RWPE1 (cell line): ENCODE measurements around the gene MTHFD1.

Experiments
- CTCF ChIA-PET: fragments of 350-600 bp; sonication (Branson Sonifier 250); formaldehyde crosslinking; extraction: SDS; loops from one replicate; lab custom pipeline; 2021; lab: Yijun Ruan, JAX
- POLR2A ChIA-PET: fragments of 400-600 bp; formaldehyde crosslinking; extraction: SDS; loops from one replicate; lab custom pipeline; 2020; ENCODE audit warnings: antibody characterized with exemption; ENCODE audit not compliant: low non-redundant PET; lab: Yijun Ruan, JAX
- DNase-seq: peaks from one replicate; pipeline ENCODE4 v3.0.0; 2012; ENCODE audit warnings: low spot score
- H3K27ac ChIP-seq: fragments of 450-650 bp; 2 replicates; pipeline ENCODE4 v1.5.1; 2017
- TF ChIP-seq, protein P1 (sequence below): fragments of 450-650 bp; conservative IDR thresholded peaks from 2 replicates; pipeline ENCODE4 v1.5.1; 2017; ENCODE audit warnings: low read depth, mild to moderate bottlenecking

Gene MTHFD1

DNA sequence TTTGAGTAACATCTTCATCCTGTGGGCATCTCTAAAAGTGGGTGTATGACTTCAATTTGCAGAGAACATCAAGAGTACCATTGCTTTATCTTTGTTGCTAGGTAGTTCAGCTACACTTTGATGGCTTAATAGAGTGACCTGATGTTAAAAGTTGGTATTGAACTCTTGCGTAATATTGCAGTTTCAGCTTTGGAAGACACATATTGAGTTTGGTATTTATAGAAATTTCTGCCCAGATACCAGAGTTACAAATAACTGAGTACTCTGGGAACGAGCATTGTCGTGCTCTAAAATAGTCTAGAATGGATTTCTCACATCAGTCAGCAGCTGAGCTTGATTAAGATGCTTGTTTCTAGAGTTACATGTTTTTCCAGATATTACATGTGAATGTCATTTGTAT is 52.3 kb downstream of the MTHFD1 start:
- ChIA-PET POLR2A (no interaction called here), CTCF (interaction anchor here (0.6 kb wide), 1 partner anchor 383 kb away, joined by 3 read pairs; no protein-coding TSS in a partner anchor)
- TF ChIP-seq, protein P1, sequence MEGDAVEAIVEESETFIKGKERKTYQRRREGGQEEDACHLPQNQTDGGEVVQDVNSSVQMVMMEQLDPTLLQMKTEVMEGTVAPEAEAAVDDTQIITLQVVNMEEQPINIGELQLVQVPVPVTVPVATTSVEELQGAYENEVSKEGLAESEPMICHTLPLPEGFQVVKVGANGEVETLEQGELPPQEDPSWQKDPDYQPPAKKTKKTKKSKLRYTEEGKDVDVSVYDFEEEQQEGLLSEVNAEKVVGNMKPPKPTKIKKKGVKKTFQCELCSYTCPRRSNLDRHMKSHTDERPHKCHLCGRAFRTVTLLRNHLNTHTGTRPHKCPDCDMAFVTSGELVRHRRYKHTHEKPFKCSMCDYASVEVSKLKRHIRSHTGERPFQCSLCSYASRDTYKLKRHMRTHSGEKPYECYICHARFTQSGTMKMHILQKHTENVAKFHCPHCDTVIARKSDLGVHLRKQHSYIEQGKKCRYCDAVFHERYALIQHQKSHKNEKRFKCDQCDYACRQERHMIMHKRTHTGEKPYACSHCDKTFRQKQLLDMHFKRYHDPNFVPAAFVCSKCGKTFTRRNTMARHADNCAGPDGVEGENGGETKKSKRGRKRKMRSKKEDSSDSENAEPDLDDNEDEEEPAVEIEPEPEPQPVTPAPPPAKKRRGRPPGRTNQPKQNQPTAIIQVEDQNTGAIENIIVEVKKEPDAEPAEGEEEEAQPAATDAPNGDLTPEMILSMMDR: no peak
- H3K27ac ChIP-seq: no peak overlapping the region
- DNase-seq: no peak

DNA sequence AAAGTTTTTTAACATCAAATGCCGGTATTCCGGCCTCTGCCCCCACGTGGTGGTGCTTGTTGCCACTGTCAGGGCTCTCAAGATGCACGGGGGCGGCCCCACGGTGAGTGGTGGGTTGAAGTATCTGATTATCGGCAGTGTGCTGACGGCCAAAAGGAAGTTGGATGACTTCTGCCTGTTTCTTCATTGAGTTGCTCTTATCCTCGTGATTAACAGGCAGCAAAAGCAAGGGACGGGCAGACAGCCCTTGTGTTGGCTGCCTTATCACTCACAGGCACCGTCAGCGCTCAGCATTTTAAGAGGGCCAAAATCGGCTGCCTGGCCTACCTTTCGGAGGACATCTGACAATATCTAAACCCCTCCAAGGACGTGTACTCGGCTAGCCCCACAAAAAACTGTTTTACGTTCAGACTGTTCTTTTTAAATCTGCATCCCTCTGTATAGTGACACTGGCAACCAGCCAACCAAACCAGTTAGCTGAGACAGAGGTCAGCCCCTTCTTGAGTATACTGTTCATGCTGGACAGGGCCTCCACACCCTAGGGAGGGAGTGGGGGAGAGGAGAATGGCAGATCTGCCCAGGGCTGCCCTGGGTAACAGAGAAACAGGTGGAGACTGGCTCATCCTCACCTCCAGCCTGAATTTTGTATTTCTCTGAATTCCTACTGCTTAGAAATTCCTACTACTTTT is 54.3 kb downstream of the MTHFD1 start:
- POLR2A ChIA-PET: no interaction called here
- no peak for DNase-seq
- no peak overlapping the region for H3K27ac ChIP-seq
- TF ChIP-seq, protein P1: no peak
- CTCF ChIA-PET: interaction anchor here (0.7 kb wide), 1 partner anchor 210 kb away, joined by 6 read pairs; no protein-coding TSS in a partner anchor

DNA sequence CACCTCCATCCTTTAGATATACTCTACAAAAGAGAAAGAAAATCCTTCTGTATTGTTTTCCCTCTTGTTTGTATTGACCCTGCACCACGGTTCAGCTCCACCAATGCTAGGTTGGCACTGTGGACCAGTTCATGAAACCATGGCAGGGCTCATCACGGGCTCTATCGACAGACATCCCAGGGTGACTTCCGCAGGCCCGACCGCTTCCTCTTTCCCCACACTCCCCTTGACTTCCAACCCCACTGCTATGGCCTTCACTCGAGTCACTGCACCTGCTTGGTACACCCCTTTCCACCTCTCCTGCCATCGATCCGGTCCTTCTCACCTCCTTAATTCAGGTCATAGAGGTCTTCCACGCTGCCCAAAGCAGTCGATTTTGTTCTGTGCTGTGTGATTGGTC is 56.0 kb downstream of the MTHFD1 start:
- TF ChIP-seq, protein P1: no peak
- no peak for DNase-seq
- CTCF ChIA-PET: interaction anchor here (2.0 kb wide), 1 partner anchor 15 kb away, joined by 6 read pairs; no protein-coding TSS in a partner anchor
- POLR2A ChIA-PET: no interaction called here
- no peak overlapping the region for H3K27ac ChIP-seq

DNA sequence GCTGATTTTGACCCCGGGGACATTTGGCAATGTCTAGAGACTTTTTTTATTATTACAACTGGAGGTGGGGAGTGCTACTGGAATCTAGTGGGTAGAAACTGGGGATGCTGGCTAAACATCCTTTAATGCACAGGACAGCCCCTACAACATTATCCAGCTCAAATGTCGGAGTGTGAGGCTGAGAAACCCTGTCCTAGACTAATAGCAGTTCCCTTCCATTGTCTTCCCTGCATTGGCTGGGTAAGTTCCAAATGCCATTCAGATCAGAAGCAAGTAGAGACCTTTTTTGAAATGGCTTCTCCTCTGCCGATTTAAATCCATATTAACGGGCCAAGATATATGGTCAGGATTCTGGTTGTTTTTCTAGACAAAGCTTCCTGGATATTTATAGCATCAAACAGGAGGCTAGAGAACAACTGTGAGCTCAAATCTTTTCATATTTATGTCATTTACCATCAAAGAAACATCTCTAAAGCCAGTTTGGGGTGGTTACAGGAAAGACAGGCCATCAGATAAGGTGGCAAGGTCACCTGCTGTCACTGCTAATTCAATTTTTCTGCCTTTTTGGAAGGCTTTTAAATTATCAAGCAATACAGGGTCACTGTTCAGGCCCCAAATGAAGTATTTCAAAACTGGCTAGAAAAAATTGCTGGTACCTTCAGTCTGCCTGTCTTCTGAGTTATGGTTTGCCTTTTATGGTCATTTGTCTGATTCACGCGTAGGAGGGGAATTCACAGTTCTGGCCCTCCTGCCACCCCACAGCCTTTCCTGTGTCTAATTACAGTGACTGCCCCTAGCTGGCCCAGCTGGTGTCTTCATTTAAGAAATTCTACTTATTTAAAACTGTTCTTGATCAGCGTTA is 57.1 kb downstream of the MTHFD1 start:
- no peak for DNase-seq
- TF ChIP-seq, protein P1: no peak
- H3K27ac ChIP-seq: no peak overlapping the region
- ChIA-PET POLR2A (no interaction called here), CTCF (interaction anchor here (2.0 kb wide), 1 partner anchor 16 kb away, joined by 6 read pairs; no protein-coding TSS in a partner anchor)

DNA sequence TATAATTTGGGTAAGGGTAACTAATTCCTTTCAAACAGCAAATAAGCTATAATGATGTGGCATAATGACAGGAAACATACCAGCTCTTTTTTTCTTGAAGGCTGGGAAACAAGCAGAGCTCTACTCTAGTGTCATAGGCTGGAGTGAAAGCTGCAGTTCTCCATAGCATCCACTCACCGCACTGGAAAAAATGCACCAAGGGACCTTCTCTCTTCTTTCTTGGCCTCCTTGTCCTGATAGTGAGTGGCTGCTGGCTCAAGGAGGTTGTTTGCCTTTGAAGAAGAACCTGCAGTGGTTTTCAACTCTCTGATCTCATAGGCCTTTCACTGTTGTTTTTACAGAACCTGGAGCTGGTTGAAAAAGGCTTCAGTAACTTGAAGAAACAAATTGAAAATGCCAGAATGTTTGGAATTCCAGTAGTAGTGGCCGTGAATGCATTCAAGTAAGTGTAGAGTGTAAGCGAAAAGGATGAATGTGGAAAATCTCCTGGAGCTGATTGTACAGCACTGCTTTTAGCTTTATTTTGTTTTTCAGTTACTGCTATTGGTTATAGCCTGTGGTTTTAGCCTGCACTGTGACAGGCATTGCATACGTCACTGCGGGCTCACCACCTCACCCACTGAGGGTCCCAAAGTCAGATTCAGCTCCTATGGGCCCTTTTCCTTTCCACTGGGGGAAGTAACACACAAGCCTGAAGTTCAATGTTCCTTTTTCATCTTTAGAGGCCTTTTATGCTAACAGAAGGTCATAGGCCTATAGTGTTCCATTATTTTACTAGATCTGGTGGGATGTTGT is 59.9 kb downstream of the MTHFD1 start:
- ChIA-PET CTCF (no interaction called here), POLR2A (no interaction called here)
- no peak overlapping the region for H3K27ac ChIP-seq
- TF ChIP-seq, protein P1: no peak
- no peak for DNase-seq

DNA sequence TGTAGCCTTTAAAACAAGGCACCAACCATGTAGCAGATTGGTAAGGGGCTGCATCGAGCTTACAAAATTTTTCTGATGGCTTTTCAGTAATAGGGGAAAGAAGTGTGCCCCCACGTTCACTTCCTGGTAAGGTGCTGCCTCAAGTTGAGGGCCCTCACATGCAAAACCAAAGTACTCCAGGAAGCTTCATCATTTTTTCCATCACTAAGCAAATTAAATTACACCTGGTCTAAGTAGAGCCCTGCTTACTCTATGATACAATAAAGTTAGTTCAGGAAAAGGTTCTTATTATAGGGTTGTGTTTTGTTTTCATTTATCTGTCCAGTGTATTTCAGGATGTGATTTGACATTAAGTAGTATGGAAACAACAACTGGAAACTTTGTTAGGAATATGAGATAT is 62.1 kb downstream of the MTHFD1 start:
- H3K27ac ChIP-seq: no peak overlapping the region
- TF ChIP-seq, protein P1: no peak
- CTCF ChIA-PET: no interaction called here
- no peak for DNase-seq
- POLR2A ChIA-PET: no interaction called here
